Endothelial cell of umbilical vein (primary cell): ENCODE results near the gene KDM4B.

ENCODE experiments used
- EZH2 ChIP-seq: IDR thresholded peaks from 2 replicates; pipeline ENCODE4 v1.6.1; 2012; ENCODE audit warnings: borderline replicate concordance, low read depth, mild to moderate bottlenecking, moderate library complexity, low read length, inconsistent platforms; ENCODE audit not compliant: severe bottlenecking
- GATA2 ChIP-seq: IDR thresholded peaks from 2 replicates; pipeline ENCODE4 v1.7.0; 2011; ENCODE audit warnings: low read depth, mild to moderate bottlenecking, moderate library complexity, mixed read lengths, low read length; ENCODE audit not compliant: insufficient read length, insufficient read depth
- MAX ChIP-seq: IDR thresholded peaks from 2 replicates; pipeline ENCODE4 v1.6.1; 2011; ENCODE audit not compliant: insufficient read depth, insufficient read length
- MYC ChIP-seq: IDR thresholded peaks from one replicate; pipeline ENCODE4 v1.6.1; 2011; ENCODE audit warnings: mild to moderate bottlenecking, low read depth, low read length
- POLR2A ChIP-seq: IDR thresholded peaks from 2 replicates; pipeline ENCODE4 v1.6.1; 2012; ENCODE audit warnings: low read depth, mild to moderate bottlenecking, control low read depth, low read length
- POLR2AphosphoS5 ChIP-seq: IDR thresholded peaks from 2 replicates; pipeline ENCODE4 v1.6.1; 2012; ENCODE audit warnings: low read depth, mild to moderate bottlenecking, control low read depth, low read length, moderate library complexity; ENCODE audit not compliant: insufficient read depth
- TF ChIP-seq, protein P1 (sequence below), 2 donors: IDR thresholded peaks; 1 replicate in 1 of 2; 2 replicates in 1 of 2; pipeline ENCODE4 v1.5.1; 2011; ENCODE audit warnings: low read length in 2 of 2, mild to moderate bottlenecking in 2 of 2, moderate library complexity in 2 of 2, control low read depth in 1 of 2, inconsistent platforms in 1 of 2, low read depth in 1 of 2; ENCODE audit not compliant: insufficient read depth in 1 of 2; ENCODE audit errors: extremely low read depth in 1 of 2

DNA sequence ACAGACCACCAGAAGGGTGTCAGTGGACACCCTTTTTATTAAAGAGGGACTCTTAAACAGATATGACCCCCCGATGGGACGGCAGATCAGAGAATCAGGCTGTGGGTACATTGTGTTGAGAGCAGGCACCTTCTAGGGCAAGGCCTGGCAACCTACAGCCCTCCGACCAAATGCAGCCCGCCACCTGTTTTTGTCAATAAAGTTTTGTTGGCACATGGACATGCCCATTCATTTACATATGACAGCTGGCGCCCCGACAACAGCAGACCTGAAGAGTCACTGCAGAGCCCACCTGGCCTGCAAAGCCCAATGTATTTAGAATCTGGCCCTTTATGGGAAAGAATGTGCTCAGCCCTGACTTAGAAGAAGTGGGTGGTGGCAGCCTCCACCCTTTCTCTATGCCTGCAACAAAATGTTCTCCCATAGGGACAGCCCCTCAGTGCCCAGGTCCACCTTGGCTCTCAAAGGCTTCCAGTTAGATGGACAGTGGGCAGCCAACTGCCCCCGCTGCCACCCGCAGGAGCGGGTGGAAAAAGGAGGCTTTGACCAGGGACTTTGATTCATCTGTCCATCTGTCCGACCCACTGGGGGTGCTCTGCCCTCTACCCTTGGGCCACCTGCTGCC lies 186.8 kb downstream of the KDM4B start:
- TF ChIP-seq EZH2 (no peak), POLR2AphosphoS5 (no peak), MYC (no peak), GATA2 (no peak), POLR2A (no peak), MAX (no peak)
- TF ChIP-seq, protein P1, sequence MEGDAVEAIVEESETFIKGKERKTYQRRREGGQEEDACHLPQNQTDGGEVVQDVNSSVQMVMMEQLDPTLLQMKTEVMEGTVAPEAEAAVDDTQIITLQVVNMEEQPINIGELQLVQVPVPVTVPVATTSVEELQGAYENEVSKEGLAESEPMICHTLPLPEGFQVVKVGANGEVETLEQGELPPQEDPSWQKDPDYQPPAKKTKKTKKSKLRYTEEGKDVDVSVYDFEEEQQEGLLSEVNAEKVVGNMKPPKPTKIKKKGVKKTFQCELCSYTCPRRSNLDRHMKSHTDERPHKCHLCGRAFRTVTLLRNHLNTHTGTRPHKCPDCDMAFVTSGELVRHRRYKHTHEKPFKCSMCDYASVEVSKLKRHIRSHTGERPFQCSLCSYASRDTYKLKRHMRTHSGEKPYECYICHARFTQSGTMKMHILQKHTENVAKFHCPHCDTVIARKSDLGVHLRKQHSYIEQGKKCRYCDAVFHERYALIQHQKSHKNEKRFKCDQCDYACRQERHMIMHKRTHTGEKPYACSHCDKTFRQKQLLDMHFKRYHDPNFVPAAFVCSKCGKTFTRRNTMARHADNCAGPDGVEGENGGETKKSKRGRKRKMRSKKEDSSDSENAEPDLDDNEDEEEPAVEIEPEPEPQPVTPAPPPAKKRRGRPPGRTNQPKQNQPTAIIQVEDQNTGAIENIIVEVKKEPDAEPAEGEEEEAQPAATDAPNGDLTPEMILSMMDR (IDR thresholded peaks at IDR 0.05; ENCODE audit: extremely low read depth in 1 of 2, insufficient read depth in 1 of 2, low read depth in 1 of 2, low read length in 2 of 2) = no peak
